Neural crest cell (in vitro differentiated cells): ENCODE data around the gene REPS1. TPM values are rescaled to one million over a fixed set of nuclear protein-coding genes. Genes with fewer than 3 reads are reported as not detected.

Experiments used
- DNase-seq: peaks from one replicate; pipeline ENCODE4 v3.0.0; 2021; ENCODE audit warnings: low read depth, mixed read lengths, low spot score
- H3K27ac Mint-ChIP-seq: one replicate; pipeline ENCODE4 v1.8.0; 2021; ENCODE audit warnings: mild to moderate bottlenecking, mixed read lengths; ENCODE audit not compliant: unreplicated experiment
- H3K27me3 Mint-ChIP-seq: 2 replicates; pipeline ENCODE4 v1.8.0; 2021; ENCODE audit warnings: low read depth, mild to moderate bottlenecking, mixed read lengths
- H3K36me3 Mint-ChIP-seq: 2 replicates; pipeline ENCODE4 v1.8.0; 2021; ENCODE audit warnings: low read depth, mild to moderate bottlenecking, mixed read lengths
- H3K4me1 Mint-ChIP-seq: 2 replicates; pipeline ENCODE4 v1.8.0; 2021; ENCODE audit warnings: mixed read lengths
- H3K4me3 Mint-ChIP-seq: one replicate; pipeline ENCODE4 v1.8.0; 2021; ENCODE audit warnings: mild to moderate bottlenecking, mixed read lengths
- H3K9me3 Mint-ChIP-seq: 2 replicates; pipeline ENCODE4 v1.8.0; 2021; ENCODE audit warnings: mixed read lengths
- total RNA-seq: library from RNA; stranded (reverse); gene quantifications from 2 replicates; pipeline ENCODE4 v1.2.1, GENCODE V29; 2021
- TF ChIP-seq, protein P1 (sequence below): fragments of 200-600 bp; sonication (generic); conservative IDR thresholded peaks from 2 replicates; pipeline ENCODE4 v1.5.0; 2021; ENCODE audit warnings: antibody characterized with exemption, mild to moderate bottlenecking

The REPS1 gene
- total RNA-seq, 1 donor from 2014 or later = 61.1 TPM

GRCh38 chr6:138885156-138885819 lies 102.8 kb downstream of the REPS1 start:
- DNase-seq = no peak
- H3K27me3 Mint-ChIP-seq = no peaks in the 10 kb centered on the region
- TF ChIP-seq, protein P1, sequence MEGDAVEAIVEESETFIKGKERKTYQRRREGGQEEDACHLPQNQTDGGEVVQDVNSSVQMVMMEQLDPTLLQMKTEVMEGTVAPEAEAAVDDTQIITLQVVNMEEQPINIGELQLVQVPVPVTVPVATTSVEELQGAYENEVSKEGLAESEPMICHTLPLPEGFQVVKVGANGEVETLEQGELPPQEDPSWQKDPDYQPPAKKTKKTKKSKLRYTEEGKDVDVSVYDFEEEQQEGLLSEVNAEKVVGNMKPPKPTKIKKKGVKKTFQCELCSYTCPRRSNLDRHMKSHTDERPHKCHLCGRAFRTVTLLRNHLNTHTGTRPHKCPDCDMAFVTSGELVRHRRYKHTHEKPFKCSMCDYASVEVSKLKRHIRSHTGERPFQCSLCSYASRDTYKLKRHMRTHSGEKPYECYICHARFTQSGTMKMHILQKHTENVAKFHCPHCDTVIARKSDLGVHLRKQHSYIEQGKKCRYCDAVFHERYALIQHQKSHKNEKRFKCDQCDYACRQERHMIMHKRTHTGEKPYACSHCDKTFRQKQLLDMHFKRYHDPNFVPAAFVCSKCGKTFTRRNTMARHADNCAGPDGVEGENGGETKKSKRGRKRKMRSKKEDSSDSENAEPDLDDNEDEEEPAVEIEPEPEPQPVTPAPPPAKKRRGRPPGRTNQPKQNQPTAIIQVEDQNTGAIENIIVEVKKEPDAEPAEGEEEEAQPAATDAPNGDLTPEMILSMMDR = no peak
- H3K4me1 Mint-ChIP-seq = no peaks in the 10 kb centered on the region
- H3K4me3 Mint-ChIP-seq = no peak overlapping the region
- peaks cover 2% of the 10 kb centered on the region for H3K9me3 Mint-ChIP-seq
- H3K27ac Mint-ChIP-seq = no peak overlapping the region
- H3K36me3 Mint-ChIP-seq = no peaks in the 10 kb centered on the region

- H3K4me1 Mint-ChIP-seq = no peaks in the 10 kb centered on the region
- no peak overlapping the region for H3K27ac Mint-ChIP-seq
- TF ChIP-seq, protein P1 = no peak
- H3K9me3 Mint-ChIP-seq = peaks cover 6% of the 10 kb centered on the region
- no peaks in the 10 kb centered on the region for H3K27me3 Mint-ChIP-seq
- no peak for DNase-seq
- H3K4me3 Mint-ChIP-seq = no peak overlapping the region
- H3K36me3 Mint-ChIP-seq = no peaks in the 10 kb centered on the region
Observed at GRCh38 chr6:138882369-138883017, 105.6 kb downstream of the REPS1 start.

- TF ChIP-seq, protein P1 = no peak
- Mint-ChIP-seq H3K4me1 (peaks cover 3% of the 10 kb centered on the region), H3K4me3 (no peak overlapping the region), H3K9me3 (no peaks in the 10 kb centered on the region), H3K27me3 (no peaks in the 10 kb centered on the region), H3K36me3 (no peaks in the 10 kb centered on the region), H3K27ac (no peak overlapping the region)
- DNase-seq = no peak
Observed at GRCh38 chr6:138873191-138873590, 114.9 kb downstream of the REPS1 start.

DNA sequence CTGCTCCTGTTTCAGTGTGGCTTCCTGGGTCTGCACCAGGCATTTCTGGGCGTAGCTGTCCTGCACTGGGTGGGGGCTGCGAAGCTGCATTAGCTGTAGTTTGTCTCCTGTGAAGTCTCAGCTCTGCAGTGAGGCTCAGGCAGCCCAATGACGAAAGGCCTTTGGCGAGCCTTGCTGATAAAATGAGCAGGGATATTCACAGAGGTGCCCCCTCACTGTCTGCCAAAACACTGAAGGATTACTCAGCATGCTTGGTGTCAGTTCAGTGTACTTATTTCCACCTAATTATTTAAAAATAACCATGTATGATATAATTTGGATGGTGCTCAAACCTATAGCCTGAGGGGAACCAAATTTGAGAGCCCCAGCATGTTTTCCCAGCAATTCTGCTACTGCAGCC lies 118.7 kb downstream of the REPS1 start:
- TF ChIP-seq, protein P1 = no peak
- Mint-ChIP-seq H3K9me3 (no peaks in the 10 kb centered on the region), H3K36me3 (no peaks in the 10 kb centered on the region), H3K27me3 (no peaks in the 10 kb centered on the region), H3K4me1 (peaks cover 14% of the 10 kb centered on the region), H3K27ac (no peak overlapping the region), H3K4me3 (no peak overlapping the region)
- DNase-seq = no peak

GRCh38 chr6:138868181-138868580 lies 119.9 kb downstream of the REPS1 start:
- Mint-ChIP-seq H3K9me3 (no peaks in the 10 kb centered on the region), H3K4me1 (peaks cover 19% of the 10 kb centered on the region), H3K36me3 (no peaks in the 10 kb centered on the region), H3K4me3 (no peak overlapping the region), H3K27ac (no peak overlapping the region), H3K27me3 (no peaks in the 10 kb centered on the region)
- DNase-seq = no peak
- TF ChIP-seq, protein P1 = no peak
